BJ (cell line): ENCODE measurements around the gene STAT5A. TPM values are rescaled to one million over a fixed set of nuclear protein-coding genes. Genes with fewer than 3 reads are reported as not detected.
"Not testable (repeated sequence)": the region's sequence is repeated elsewhere in the genome, so short reads cannot be mapped to it uniquely, and the experiment has no call there.

Experiments
- CTCF ChIA-PET: fragments of 350-600 bp; formaldehyde crosslinking; extraction: SDS; loops from one replicate; lab custom pipeline; 2021; ENCODE audit warnings: antibody characterized with exemption, inconsistent platforms; lab: Yijun Ruan, JAX
- POLR2A ChIA-PET: fragments of 300-600 bp; sonication (Branson Sonifier 250); formaldehyde crosslinking; extraction: SDS; loops from one replicate; lab custom pipeline; 2021; ENCODE audit warnings: antibody characterized with exemption; lab: Charles Lee
- DNase-seq: peaks from one replicate; pipeline ENCODE4 v3.0.0-alpha.2; 2011; ENCODE audit warnings: low read depth
- H3K27me3 ChIP-seq: 2 replicates; pipeline ENCODE4 v1.6.0; 2011; ENCODE audit warnings: low read length; ENCODE audit not compliant: control insufficient read depth, insufficient read depth
- H3K36me3 ChIP-seq: 2 replicates; pipeline ENCODE4 v1.5.1; 2011; ENCODE audit warnings: low read length; ENCODE audit not compliant: control insufficient read depth, insufficient read depth
- H3K4me3 ChIP-seq: 2 replicates; pipeline ENCODE4 v1.5.1; 2011; ENCODE audit warnings: low read depth, mild to moderate bottlenecking, control low read depth, low read length
- polyA plus RNA-seq: library from polyadenylated mRNA; depleted of rRNA; stranded (reverse); fragments of >200 nt; gene quantifications from 2 replicates; pipeline ENCODE4 v1.2.3, GENCODE V29; 2011; rRNA removed
- TF ChIP-seq, protein P1 (sequence below): IDR thresholded peaks from 2 replicates; pipeline ENCODE4 v1.5.1; 2011; ENCODE audit warnings: low read depth, mild to moderate bottlenecking, control low read depth, inconsistent platforms, low read length, moderate library complexity; ENCODE audit not compliant: insufficient read depth

STAT5A gene
- polyA plus RNA-seq, 1 experiment = 17.2 TPM

DNA sequence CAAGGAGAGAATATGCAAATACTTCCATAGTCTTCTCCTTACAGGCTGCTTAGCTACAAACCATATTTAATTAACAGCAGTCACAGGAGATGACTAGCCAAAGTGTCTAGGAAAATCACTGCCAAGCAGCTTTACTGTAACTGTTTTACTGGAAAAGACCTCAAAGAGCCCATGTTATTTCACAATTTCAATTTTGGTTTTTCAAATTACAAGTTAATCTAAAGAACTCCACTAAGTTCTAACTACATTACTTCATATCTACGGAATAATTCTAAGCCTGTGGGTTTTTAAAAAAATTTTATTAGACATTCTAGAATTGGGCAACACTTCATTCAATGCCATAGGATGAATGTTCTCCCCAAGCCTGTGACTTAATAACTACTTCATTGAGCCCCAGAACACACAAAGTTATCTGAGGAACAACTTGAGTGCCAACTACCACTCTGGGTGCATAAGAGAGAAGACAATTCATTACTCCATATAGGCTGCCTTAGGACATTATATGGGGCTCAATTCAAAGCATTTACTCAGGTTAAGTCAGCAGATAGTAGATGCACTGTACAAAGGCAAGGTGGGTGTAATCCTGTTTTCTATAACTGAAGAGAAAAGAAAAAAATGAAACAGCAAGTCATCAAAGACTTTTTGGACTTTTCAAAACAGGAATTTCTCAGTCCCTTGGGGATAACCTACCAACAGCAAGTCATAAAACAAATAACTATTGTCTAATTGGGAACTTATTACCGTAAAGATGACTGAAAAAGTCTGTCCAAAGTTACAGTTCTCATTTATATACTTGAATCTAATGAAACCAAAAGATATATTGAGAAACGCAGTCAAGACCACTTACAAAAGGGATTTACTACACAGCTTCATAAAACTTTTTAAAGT, 66.9 kb downstream of the STAT5A start:
- Histone ChIP-seq H3K36me3 (no peaks in the 10 kb centered on the region), H3K27me3 (no peaks in the 10 kb centered on the region), H3K4me3 (no peak overlapping the region)
- TF ChIP-seq, protein P1, sequence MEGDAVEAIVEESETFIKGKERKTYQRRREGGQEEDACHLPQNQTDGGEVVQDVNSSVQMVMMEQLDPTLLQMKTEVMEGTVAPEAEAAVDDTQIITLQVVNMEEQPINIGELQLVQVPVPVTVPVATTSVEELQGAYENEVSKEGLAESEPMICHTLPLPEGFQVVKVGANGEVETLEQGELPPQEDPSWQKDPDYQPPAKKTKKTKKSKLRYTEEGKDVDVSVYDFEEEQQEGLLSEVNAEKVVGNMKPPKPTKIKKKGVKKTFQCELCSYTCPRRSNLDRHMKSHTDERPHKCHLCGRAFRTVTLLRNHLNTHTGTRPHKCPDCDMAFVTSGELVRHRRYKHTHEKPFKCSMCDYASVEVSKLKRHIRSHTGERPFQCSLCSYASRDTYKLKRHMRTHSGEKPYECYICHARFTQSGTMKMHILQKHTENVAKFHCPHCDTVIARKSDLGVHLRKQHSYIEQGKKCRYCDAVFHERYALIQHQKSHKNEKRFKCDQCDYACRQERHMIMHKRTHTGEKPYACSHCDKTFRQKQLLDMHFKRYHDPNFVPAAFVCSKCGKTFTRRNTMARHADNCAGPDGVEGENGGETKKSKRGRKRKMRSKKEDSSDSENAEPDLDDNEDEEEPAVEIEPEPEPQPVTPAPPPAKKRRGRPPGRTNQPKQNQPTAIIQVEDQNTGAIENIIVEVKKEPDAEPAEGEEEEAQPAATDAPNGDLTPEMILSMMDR = no peak
- DNase-seq = no peak
- ChIA-PET CTCF (interaction anchor here (0.7 kb wide), 1 partner anchor 164 kb away, joined by 3 read pairs; no protein-coding TSS in a partner anchor), POLR2A (no interaction called here)

DNA sequence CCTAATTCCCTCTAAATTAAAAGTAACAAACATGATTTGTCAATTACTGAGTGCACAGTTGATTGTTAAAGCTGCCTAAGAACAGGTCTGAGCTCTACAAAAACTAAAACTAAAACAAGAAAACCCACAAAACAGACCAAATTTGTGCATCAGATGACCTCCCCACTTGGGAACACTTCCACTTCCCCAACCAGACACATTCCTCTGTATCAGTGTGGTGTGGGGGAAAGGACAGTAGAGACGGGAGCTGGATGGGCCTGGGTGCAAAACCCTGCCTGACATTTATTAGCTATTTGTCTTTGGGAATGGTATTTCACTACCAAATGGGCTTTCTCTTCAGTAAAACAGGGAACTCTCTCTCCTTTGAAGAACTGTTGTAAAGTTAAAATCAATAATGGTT, 70.1 kb downstream of the STAT5A start:
- POLR2A ChIA-PET = interaction anchor here (0.6 kb wide), 1 partner anchor 182 kb away, joined by 5 read pairs; no protein-coding TSS in a partner anchor

DNA sequence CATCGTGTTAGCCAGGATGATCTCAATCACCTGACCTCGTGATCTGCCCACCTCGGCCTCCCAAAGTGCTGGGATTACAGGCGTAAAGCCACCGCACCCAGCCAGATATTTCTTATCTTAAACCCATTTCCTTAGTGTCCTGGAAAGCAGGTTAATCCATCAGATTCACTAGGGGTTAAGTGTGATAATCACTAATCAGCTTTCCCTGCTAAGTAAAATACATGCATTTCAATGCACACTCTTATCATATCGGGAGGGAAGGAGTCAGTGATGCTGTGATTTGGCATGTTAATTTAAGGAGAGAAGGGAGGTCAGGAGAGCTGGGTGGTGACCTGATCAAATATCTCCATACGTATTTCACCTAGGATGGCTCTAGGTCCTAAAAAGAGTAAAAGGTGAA, 70.8 kb downstream of the STAT5A start:
- Histone ChIP-seq H3K27me3 (no peaks in the 10 kb centered on the region), H3K4me3 (no peak overlapping the region), H3K36me3 (no peaks in the 10 kb centered on the region)
- ChIA-PET POLR2A (interaction anchor here (0.6 kb wide), 1 partner anchor 15 kb away, joined by 7 read pairs; no protein-coding TSS in a partner anchor), CTCF (interaction anchor here (0.6 to 1.2 kb wide), 3 partner anchors 9 to 35 kb away, joined by 3 to 4 read pairs (median 4); no protein-coding TSS in a partner anchor)
- TF ChIP-seq, protein P1 = no peak
- no peak for DNase-seq

More for the DNA sequence above, 70.1 kb downstream of the STAT5A start:
- H3K36me3 ChIP-seq = no peaks in the 10 kb centered on the region
- TF ChIP-seq, protein P1 = no peak
- CTCF ChIA-PET = interaction anchor here (0.6 to 1.4 kb wide), 5 partner anchors 9 to 48 kb away, joined by 3 to 4 read pairs (median 4); no protein-coding TSS in a partner anchor
- DNase-seq = no peak
- no peaks in the 10 kb centered on the region for H3K27me3 ChIP-seq
- no peak overlapping the region for H3K4me3 ChIP-seq

DNA sequence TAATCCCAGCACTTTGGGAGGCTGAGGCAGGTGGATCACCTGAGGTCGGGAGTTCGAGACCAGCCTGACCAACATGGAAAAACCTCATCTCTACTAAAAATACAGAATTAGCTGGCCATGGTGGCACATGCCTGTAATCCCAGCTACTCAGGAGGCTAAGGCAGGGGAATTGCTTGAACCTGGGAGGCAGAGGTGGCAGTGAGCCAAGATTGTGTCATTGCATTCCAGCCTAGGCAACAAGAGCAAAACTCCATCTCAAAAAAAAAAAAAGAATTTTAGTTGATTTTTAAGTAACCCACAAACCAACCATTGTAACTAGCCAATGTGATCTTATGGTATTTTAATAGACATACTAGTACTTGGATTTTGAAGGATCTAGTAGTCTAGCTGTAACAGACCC, 72.1 kb downstream of the STAT5A start:
- H3K27me3 ChIP-seq, H3K36me3 ChIP-seq, DNase-seq, POLR2A ChIA-PET, H3K4me3 ChIP-seq: not testable (repeated sequence)
- CTCF ChIA-PET = interaction anchor here (1.2 kb wide), 1 partner anchor 63 kb away, joined by 3 read pairs; the partner anchor contains the start of gene CAVIN1

Other genes starting within 250 kb of the STAT5A start
- gene C17orf113, start 237.9 kb upstream of the STAT5A start, polyA plus RNA-seq = 0.07 and 0.11 TPM in 2 replicates
- gene ZNF385C, start 190.0 kb upstream of the STAT5A start, polyA plus RNA-seq = 0.04 TPM in 1 of 2 replicates, not detected in the other
- 11.6 and 18.0 TPM in 2 replicates for gene DHX58, start 175.8 kb upstream of the STAT5A start, polyA plus RNA-seq
- gene KAT2A, start 167.1 kb upstream of the STAT5A start, polyA plus RNA-seq = 18.2 and 25.2 TPM in 2 replicates
- not detected in 2 replicates for gene HSPB9, start 165.7 kb upstream of the STAT5A start, polyA plus RNA-seq
- gene RAB5C, start 133.5 kb upstream of the STAT5A start, polyA plus RNA-seq = 179 and 239 TPM in 2 replicates
- 0.02 and 0.07 TPM in 2 replicates for gene KCNH4, start 107.4 kb upstream of the STAT5A start, polyA plus RNA-seq
- gene HCRT, start 103.0 kb upstream of the STAT5A start, polyA plus RNA-seq = not detected in 2 replicates
- 9.0 and 16.5 TPM in 2 replicates for gene GHDC, start 94.0 kb upstream of the STAT5A start, polyA plus RNA-seq
- gene STAT5B, start 12.1 kb upstream of the STAT5A start, polyA plus RNA-seq = 29.8 and 37.2 TPM in 2 replicates
- 62.0 and 74.4 TPM in 2 replicates for gene STAT3, start 99.9 kb downstream of the STAT5A start, polyA plus RNA-seq
- gene CAVIN1, start 134.8 kb downstream of the STAT5A start, polyA plus RNA-seq = 607 and 734 TPM in 2 replicates
- gene ATP6V0A1, start 170.4 kb downstream of the STAT5A start, polyA plus RNA-seq = 22.4 and 37.1 TPM in 2 replicates
- gene NAGLU, start 247.7 kb downstream of the STAT5A start, polyA plus RNA-seq = 16.3 and 45.3 TPM in 2 replicates